Type B pancreatic cell (in vitro differentiated cells): ENCODE results near the gene SLC1A2. TPM values are rescaled to one million over a fixed set of nuclear protein-coding genes. Genes with fewer than 3 reads are reported as not detected.

ENCODE experiments used
- DNase-seq: peaks from one replicate; pipeline ENCODE4 v3.0.0; 2021; ENCODE audit warnings: mixed read lengths; ENCODE audit not compliant: unreplicated experiment; ENCODE audit errors: extremely low spot score
- H3K27ac Mint-ChIP-seq: 2 replicates; pipeline ENCODE4 v1.8.0; 2021; ENCODE audit warnings: mild to moderate bottlenecking, mixed read lengths
- H3K27me3 Mint-ChIP-seq: 2 replicates; pipeline ENCODE4 v1.8.0; 2021; ENCODE audit warnings: mixed read lengths
- H3K36me3 Mint-ChIP-seq: 2 replicates; pipeline ENCODE4 v1.8.0; 2021; ENCODE audit warnings: mixed read lengths
- H3K4me1 Mint-ChIP-seq: one replicate; pipeline ENCODE4 v1.8.0; 2021; ENCODE audit warnings: mixed read lengths; ENCODE audit not compliant: unreplicated experiment
- H3K4me3 Mint-ChIP-seq: 2 replicates; pipeline ENCODE4 v1.8.0; 2021; ENCODE audit warnings: mild to moderate bottlenecking, mixed read lengths
- H3K9me3 Mint-ChIP-seq: 2 replicates; pipeline ENCODE4 v1.8.0; 2021; ENCODE audit warnings: mixed read lengths
- total RNA-seq: library from RNA; stranded (reverse); gene quantifications from 2 replicates; pipeline ENCODE4 v1.2.1, GENCODE V29; 2021; ENCODE audit warnings: low replicate concordance
- TF ChIP-seq, protein P1 (sequence below): fragments of 200-600 bp; sonication (generic); conservative IDR thresholded peaks from 2 replicates; pipeline ENCODE4 v1.5.0; 2021; ENCODE audit warnings: antibody characterized with exemption, mild to moderate bottlenecking

The SLC1A2 gene
- total RNA-seq, 1 donor from 2014 or later, result 7.4 TPM

DNA sequence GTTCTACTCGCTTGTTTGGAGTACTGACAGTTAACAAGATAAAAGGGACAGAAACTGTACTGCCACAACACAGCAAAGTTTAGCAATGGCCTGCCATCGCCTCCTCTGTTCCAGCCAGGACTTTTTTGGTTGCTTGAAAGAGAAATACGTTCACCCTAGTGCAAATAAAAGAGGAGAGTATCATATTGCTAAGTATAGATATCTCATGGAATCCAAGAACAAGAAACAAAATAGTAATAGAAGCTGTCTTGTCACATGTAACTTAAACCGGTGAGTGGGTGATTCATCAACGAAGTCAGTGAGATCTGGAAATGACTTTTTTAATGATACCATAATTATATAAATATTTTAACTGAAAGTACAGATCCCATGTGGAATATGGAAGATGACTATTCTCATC is 35.4 kb downstream of the SLC1A2 start:
- Mint-ChIP-seq H3K27ac (no peak overlapping the region), H3K27me3 (peaks cover 6% of the 10 kb centered on the region), H3K9me3 (peaks cover 4% of the 10 kb centered on the region), H3K36me3 (no peaks in the 10 kb centered on the region), H3K4me3 (no peak overlapping the region), H3K4me1 (peaks cover 7% of the 10 kb centered on the region)
- DNase-seq, result no peak
- TF ChIP-seq, protein P1, sequence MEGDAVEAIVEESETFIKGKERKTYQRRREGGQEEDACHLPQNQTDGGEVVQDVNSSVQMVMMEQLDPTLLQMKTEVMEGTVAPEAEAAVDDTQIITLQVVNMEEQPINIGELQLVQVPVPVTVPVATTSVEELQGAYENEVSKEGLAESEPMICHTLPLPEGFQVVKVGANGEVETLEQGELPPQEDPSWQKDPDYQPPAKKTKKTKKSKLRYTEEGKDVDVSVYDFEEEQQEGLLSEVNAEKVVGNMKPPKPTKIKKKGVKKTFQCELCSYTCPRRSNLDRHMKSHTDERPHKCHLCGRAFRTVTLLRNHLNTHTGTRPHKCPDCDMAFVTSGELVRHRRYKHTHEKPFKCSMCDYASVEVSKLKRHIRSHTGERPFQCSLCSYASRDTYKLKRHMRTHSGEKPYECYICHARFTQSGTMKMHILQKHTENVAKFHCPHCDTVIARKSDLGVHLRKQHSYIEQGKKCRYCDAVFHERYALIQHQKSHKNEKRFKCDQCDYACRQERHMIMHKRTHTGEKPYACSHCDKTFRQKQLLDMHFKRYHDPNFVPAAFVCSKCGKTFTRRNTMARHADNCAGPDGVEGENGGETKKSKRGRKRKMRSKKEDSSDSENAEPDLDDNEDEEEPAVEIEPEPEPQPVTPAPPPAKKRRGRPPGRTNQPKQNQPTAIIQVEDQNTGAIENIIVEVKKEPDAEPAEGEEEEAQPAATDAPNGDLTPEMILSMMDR, result no peak

DNA sequence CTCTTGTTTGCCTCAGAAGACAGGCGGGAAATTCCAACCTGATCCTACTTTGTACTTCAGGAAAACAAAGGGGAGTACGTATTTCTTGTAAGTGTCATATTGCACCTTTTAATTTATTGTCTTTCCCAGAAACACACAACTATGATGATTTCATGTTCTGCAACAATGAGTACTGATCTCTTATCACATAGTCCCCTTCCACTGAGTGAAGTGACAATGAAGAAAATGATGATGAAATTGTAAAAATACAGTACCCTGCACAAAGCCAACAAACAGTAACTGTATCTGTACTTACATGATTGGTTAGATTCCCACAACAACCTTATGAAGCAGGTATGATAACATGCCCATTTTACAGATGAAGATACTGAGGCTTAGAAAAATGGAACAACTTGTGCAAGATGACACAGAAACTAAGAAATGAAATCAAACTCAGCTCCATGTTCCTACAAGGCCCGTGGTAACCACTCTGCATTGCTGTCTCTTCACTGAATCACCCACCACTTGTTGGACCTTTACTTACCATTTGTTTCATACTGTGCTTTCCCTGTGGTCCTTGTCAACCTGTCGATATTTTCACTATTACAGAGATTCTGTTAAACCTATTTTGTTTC is 37.5 kb downstream of the SLC1A2 start:
- peaks cover 4% of the 10 kb centered on the region for H3K9me3 Mint-ChIP-seq
- TF ChIP-seq, protein P1, result no peak
- H3K27ac Mint-ChIP-seq, result no peak overlapping the region
- peaks cover 12% of the 10 kb centered on the region for H3K27me3 Mint-ChIP-seq
- peaks cover 1% of the 10 kb centered on the region for H3K4me1 Mint-ChIP-seq
- H3K4me3 Mint-ChIP-seq, result no peak overlapping the region
- H3K36me3 Mint-ChIP-seq, result no peaks in the 10 kb centered on the region
- no peak for DNase-seq

DNA sequence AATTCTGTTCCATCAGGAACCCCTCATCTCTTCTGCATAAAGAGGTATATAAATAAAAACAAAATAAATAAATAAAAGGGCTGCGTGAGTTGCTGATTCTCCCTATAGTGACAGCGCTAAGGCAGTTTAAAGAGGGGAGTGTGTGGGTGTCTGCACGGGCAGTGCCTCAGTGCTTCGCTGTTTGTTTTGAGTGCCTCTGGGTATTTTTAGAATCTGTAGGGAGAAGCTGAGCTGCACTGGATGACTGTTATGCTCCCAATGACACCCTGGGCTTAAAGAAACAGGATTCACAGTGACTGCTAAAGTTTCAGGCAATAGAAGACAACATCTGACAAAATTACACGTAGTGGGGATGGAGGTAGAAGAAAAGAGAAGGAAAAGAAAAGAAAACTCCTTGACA is 38.8 kb downstream of the SLC1A2 start:
- H3K27ac Mint-ChIP-seq, result no peak overlapping the region
- no peak for DNase-seq
- H3K9me3 Mint-ChIP-seq, result peaks cover 4% of the 10 kb centered on the region
- peak overlapping the region; percentile 17 for H3K4me3 Mint-ChIP-seq
- peaks cover 12% of the 10 kb centered on the region for H3K27me3 Mint-ChIP-seq
- TF ChIP-seq, protein P1, result no peak
- no peaks in the 10 kb centered on the region for H3K36me3 Mint-ChIP-seq
- H3K4me1 Mint-ChIP-seq, result peaks cover 3% of the 10 kb centered on the region

DNA sequence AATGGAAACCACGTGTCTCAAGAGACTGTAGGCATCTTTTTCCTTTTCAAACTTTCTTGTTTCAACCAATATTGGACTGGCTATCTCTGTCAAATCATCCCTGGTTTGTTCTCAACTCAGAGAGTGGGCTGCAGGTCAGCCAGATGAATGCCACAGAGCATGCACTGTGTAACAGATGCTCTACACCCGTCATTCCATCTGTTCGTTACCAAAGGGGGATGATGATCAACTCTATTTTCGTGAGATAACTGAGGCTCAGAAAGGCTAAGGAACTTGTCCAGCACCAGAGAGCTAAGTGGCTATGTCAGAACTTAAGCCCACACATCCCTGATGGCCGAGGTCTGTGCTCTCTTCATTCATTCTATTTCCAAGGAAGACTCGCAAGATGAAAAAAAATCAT is 42.1 kb downstream of the SLC1A2 start:
- Mint-ChIP-seq H3K4me1 (peaks cover 3% of the 10 kb centered on the region), H3K27ac (no peak overlapping the region), H3K36me3 (no peaks in the 10 kb centered on the region), H3K9me3 (peaks cover 4% of the 10 kb centered on the region), H3K27me3 (peaks cover 21% of the 10 kb centered on the region), H3K4me3 (no peak overlapping the region)
- TF ChIP-seq, protein P1, result no peak
- DNase-seq, result no peak

DNA sequence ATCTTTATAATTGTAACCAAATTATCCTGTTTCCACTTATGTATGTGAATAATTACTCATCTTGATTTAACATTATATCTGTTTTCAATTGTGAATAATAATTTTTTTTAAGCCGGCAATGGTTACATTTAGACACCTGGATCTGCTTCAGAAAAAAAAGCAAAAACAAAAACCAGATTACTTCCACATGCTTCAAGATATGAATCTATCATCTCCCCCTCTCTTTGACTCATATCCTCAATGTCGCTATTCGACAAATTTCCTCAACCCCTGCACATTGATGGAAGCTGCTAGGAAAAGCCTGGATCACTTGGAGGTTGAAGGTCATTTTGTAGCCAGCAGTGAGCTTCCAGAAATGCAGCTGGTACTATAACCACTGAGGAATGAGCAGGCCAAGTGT is 42.7 kb downstream of the SLC1A2 start:
- H3K27ac Mint-ChIP-seq, result no peak overlapping the region
- H3K4me1 Mint-ChIP-seq, result peaks cover 3% of the 10 kb centered on the region
- TF ChIP-seq, protein P1, result no peak
- H3K27me3 Mint-ChIP-seq, result peaks cover 18% of the 10 kb centered on the region
- no peaks in the 10 kb centered on the region for H3K36me3 Mint-ChIP-seq
- H3K9me3 Mint-ChIP-seq, result no peaks in the 10 kb centered on the region
- H3K4me3 Mint-ChIP-seq, result no peak overlapping the region
- DNase-seq, result no peak

DNA sequence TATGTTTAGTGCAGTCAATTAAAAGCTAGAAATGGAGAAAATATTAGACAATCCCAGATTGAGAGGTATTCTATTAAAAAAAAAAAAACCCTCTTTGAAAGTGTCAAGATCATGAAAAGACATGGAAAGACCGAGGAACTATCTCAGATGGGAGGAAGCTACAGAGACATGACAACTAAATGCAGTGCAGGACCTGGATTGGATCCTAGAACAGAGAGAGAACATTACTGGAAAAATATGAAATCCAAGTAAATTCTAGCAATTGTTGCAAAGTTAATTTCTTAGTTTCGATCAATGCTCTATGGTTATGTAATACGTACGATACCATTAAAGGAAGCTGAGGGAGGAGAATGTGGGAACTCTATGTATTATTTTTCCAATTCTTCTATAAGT is 43.2 kb downstream of the SLC1A2 start:
- Mint-ChIP-seq H3K36me3 (no peaks in the 10 kb centered on the region), H3K9me3 (no peaks in the 10 kb centered on the region), H3K4me1 (peaks cover 3% of the 10 kb centered on the region), H3K27ac (no peak overlapping the region), H3K4me3 (no peak overlapping the region), H3K27me3 (peaks cover 22% of the 10 kb centered on the region)
- TF ChIP-seq, protein P1, result no peak
- no peak for DNase-seq
